Frontal cortex (tissue), 4 donors: ENCODE results near the gene NPW. TPM values are rescaled to one million over a fixed set of nuclear protein-coding genes. Genes with fewer than 3 reads are reported as not detected.

ENCODE experiments used
- DNase-seq, 2 donors: peaks; one replicate each; pipeline ENCODE4 v3.0.0; 2012; ENCODE audit warnings: low spot score in 2 of 2
- FAIRE-seq: peaks from 2 replicates; lab custom pipeline; 2012; peaks lifted over from hg19 to GRCh38; lab: Jason Lieb, UNC
- total RNA-seq: library from RNA; depleted of rRNA; stranded (reverse); fragments of >200 nt; gene quantifications from one replicate; pipeline ENCODE4 v1.2.3, GENCODE V29; 2014
- donor health status: control.
- donor health status: control.
- donor health status: control.

Gene NPW
- not detected for total RNA-seq

GRCh38 chr16:2019518-2019920 lies at the start of gene NPW:
TSS of gene NPW (plus strand) at chr16:2019785.
- DNase-seq (no peak), FAIRE-seq (no peak)

- FAIRE-seq (no peak), DNase-seq (peak; percentile 98 to 99)
These were observed 47.6 kb upstream of the NPW start, which contains the start of gene TBL3 for GRCh38 chr16:1971796-1972489. TSS of gene TBL3 (plus strand) at chr16:1972053. CDS start at chr16:1972165, 112 bp downstream.

DNA sequence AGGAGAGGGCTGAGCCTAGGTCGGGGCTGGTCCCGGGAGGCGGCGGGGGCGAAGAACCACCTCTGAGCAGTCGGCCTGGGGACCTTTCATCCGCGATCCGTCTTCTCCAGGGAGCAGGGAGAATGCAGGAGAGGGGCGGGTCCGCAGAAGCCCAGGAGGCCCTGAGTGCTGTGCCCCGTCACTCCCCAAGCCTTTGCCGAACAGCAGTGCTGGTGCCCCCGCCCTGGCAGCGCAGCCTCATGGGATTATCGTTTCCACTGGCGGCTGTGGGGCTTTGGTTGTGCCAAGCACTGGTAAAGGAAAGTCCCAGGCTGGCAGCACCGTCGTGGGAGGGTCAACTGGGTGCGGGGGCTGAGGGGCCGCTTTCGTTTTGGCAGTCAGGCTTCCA lies 47.1 kb upstream of the NPW start:
- DNase-seq (no peak), FAIRE-seq (no peak)

DNA sequence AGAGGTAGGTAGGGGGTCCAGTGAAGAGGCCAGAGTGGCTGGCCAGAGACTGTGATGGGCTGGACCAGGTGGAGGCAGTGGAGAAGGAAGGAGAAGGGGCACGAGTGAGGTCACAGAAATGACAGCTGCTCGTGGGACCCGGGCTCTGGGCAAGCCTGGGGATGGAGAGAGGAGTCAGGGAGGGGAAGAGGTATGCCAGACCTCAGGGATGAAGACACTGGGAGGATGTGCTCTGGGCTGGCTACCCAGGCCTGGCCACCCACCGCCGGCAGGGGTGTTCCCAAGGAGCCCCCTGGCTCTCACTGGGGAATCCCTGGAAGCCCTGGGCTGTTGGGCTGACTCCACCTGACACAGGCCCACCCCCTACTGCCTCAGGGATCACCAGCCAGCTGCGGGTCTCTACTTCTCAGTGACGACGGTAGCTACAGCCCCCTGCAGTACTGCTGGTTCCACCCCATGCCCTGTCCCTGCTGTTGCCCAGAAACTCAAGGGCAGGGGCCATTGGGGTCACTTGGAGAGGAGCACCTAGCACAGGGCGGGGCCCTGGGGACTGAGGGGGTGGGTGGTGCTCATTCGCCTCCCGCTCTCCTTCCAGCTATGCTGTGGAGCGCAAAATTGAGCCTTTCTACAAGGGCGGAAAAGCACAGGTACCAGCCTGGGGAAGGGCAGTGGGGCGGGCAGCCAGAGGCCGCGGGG lies 46.0 kb upstream of the NPW start:
- DNase-seq (no peak), FAIRE-seq (no peak)

- FAIRE-seq (no peak), DNase-seq (no peak)
These were observed 45.2 kb upstream of the NPW start for GRCh38 chr16:1974157-1975070.

- FAIRE-seq, result no peak
These were observed 44.0 kb upstream of the NPW start for GRCh38 chr16:1975432-1976215.

GRCh38 chr16:1976216-1976520 lies 43.4 kb upstream of the NPW start:
- no peak for DNase-seq
- no peak for FAIRE-seq

More at GRCh38 chr16:1975432-1976215, 44.0 kb upstream of the NPW start:
- DNase-seq, result no peak

- DNase-seq, result no peak
- no peak for FAIRE-seq
These were observed 42.4 kb upstream of the NPW start for GRCh38 chr16:1976951-1977874.

- DNase-seq (no peak), FAIRE-seq (no peak)
These were observed 41.7 kb upstream of the NPW start for GRCh38 chr16:1977875-1978268.

DNA sequence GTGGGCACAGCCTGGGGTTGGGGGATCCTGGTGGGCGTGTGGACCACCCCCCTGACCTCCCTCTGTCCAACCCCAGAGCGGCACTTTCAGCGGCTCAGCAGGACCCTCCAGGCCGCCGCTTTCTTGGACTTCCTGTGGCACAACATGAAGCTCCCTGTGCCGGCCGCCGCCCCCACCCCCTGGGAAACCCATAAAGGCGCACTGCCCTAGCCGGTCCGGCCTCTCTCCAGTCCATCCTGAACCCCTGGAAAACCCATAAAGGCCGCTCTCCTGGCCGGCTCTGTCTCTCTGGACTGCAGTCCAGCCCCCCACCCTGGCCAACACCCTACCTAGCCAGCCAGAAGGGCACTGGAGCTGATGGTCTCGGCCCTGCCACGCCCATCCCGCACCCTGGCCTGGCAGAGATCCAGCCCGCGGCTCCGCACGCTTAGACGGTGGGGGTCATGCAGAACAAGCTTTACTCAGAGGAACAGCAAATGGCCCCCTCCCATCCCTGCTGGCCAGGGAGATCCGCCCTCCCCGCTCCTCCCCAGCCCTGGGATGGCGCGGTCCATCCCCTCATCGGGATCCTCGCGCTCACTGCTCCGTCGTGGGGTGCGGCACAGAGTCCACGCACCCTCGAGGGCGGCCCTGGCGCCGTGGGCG lies 41.0 kb upstream of the NPW start:
- FAIRE-seq, result no peak
- no peak for DNase-seq

GRCh38 chr16:1979271-1980029 lies 40.1 kb upstream of the NPW start:
- FAIRE-seq (no peak), DNase-seq (no peak)

DNA sequence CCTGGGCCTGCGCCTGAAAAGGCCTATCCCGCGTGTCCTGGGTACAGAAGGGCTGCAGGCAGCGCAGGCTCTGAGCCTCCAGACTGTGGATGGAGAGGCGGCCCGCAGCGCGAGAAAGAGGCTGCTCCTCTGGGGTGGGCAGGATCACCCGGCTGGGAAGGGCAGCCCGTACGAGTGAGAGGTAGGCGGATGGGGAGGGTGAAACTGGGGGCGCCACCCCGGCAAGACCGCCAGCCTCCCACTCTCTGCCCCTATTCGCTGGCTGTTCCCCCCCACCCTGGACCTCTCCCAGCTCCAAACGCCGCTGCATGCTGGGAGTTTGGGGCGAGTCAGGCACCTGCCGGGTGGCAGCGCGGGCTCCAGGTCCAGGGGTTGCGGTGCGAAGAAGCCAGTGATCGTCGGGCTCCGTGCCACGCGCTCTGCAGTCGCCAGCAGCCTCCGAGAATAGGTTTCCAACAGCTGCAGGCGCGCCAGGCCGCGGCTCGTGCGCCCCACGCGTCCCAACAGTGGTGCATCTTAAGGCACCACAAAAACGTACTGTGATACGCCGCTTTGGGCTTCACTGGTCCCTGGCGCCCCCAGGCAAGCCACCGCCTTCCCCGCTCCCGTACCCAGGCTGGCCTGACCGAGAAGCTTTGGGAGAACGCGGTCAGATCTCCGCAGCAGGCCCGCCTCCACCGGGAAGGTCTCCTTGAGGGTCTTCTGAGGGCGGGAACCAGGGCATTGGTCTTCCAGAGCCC lies 39.4 kb upstream of the NPW start:
- DNase-seq (no peak), FAIRE-seq (no peak)

DNA sequence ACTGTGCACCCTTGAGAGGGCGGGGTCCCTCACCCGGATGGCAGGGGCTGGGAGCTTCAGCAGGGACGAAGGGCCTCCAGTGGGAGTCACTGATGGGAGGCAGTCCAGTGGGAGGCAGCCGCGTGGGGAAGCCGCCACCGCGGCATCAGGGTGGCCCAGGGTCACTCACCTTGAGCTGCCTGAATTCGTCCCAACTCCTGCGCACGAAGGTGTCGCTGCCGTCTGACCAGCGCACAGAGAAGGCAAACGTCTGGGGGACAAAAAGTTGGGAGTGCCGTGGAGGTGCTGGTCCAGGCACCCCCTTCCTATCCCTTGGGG lies 38.9 kb upstream of the NPW start:
- FAIRE-seq, result no peak
- DNase-seq, result no peak

GRCh38 chr16:1981398-1981836 lies 38.2 kb upstream of the NPW start, which contains the start of gene NOXO1:
TSS of gene NOXO1 (minus strand) at chr16:1981469. CDS start at chr16:1981179, 290 bp downstream.
- FAIRE-seq (no peak), DNase-seq (no peak)

DNA sequence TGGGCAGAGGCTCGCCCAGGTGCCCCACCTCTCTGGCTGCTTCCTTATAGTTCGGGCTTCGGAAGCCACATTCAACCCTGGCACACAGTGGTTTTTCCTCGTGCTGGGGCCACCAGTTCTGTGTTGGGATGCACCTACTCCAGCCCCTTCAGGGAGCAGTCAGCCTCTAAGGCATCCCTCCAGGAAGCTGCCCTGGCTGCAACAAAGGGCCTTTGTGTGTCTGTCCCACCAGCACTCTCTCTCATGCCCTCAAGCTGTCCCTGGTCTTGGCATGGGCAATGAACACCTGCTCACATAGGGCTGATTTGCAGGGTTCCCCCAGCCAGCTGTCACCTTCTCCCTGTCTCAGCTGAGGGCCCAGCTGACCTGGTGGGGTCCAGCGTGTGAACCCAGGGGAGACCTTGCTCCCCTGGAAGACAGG lies 37.6 kb upstream of the NPW start:
- peak in 1 of 2 donors; percentile 67 for DNase-seq
- FAIRE-seq, result no peak

DNA sequence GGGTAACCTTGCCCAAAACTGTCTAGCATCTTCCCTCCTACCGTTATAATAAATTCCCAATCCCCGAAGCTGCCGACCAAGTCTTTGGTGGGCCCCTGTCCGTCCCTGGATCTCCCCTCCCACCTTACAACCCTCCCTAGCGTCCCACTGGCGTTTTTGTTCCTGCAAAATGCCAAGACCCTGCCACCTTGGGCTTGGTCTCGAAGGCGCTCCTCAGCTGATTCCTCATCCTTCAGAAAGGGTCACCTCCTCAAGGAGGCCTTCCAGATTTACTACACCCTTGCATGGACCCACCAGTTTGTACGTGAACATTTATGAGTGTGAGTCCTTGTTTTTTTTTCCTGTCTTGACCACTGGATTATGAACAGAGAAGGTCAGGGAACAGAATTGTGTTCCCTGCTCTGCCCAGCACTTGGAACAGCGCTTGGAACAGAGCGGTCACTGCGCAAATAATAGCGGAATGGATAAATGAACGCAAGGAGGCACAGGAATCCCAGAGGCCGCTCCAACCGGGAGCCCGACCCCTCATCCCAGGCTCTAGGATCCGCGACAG lies 36.5 kb upstream of the NPW start:
- no peak for DNase-seq
- no peak for FAIRE-seq
